HCT116 (cell line): ENCODE measurements around the gene TIGD4. TPM values are rescaled to one million over a fixed set of nuclear protein-coding genes. Genes with fewer than 3 reads are reported as not detected.

Source experiments
- total RNA-seq: library from RNA; stranded (reverse); gene quantifications from one replicate; pipeline ENCODE4 v1.2.1, GENCODE V29; 2021; ENCODE audit not compliant: unreplicated experiment

The TIGD4 gene
- total RNA-seq, 1 experiment from 2014 or later = 0.42 TPM

Other genes starting within 250 kb of the TIGD4 start
- 23.0 TPM for gene FBXW7, start 243.6 kb downstream of the TIGD4 start, total RNA-seq
- gene TMEM154, start 99.7 kb downstream of the TIGD4 start, total RNA-seq = 2.4 TPM
- 32.7 TPM for gene ARFIP1, start 224 bp upstream of the TIGD4 start, total RNA-seq
- 1.8 TPM for gene FHDC1, start 156.6 kb upstream of the TIGD4 start, total RNA-seq